HepG2 (cell line): ENCODE results near the gene SAMD13. TPM values are rescaled to one million over a fixed set of nuclear protein-coding genes. Genes with fewer than 3 reads are reported as not detected.

ENCODE experiments used
- ELF1 ChIP-seq: sonication (generic); formaldehyde crosslinking; IDR thresholded peaks from 2 replicates; pipeline ENCODE4 v1.4.0; 2020; ENCODE audit warnings: missing genetic modification reagents
- FIP1L1 ChIP-seq: fragments of 200-400 bp; formaldehyde crosslinking; IDR thresholded peaks from 2 replicates; pipeline ENCODE4 v1.6.1; 2018; ENCODE audit warnings: low read depth, mild to moderate bottlenecking, low read length, moderate library complexity, borderline replicate concordance; ENCODE audit not compliant: insufficient read depth
- IRF2 ChIP-seq: IDR thresholded peaks from 2 replicates; pipeline ENCODE4 v1.6.1; 2018; ENCODE audit warnings: missing genetic modification reagents, missing compliant biosample characterization
- MIXL1 ChIP-seq: IDR thresholded peaks from 2 replicates; pipeline ENCODE4 v1.6.1; 2016
- NBN ChIP-seq: fragments of 450-650 bp; conservative IDR thresholded peaks from 2 replicates; pipeline ENCODE4 v1.6.1; 2017
- NFIB ChIP-seq: sonication (generic); formaldehyde crosslinking; IDR thresholded peaks from 2 replicates; pipeline ENCODE4 v1.9.0; 2021; ENCODE audit warnings: missing genetic modification reagents, mild to moderate bottlenecking, borderline replicate concordance
- PAF1 ChIP-seq: IDR thresholded peaks from 2 replicates; pipeline ENCODE4 v1.6.1; 2016; ENCODE audit warnings: missing genetic modification reagents, missing compliant biosample characterization
- SMAD3 ChIP-seq: sonication (generic); formaldehyde crosslinking; IDR thresholded peaks from 2 replicates; pipeline ENCODE4 v1.4.0; 2020; ENCODE audit warnings: missing genetic modification reagents
- TSC22D2 ChIP-seq: sonication (generic); formaldehyde crosslinking; IDR thresholded peaks from 2 replicates; pipeline ENCODE4 v1.5.1; 2020; ENCODE audit warnings: missing genetic modification reagents, mild to moderate bottlenecking, borderline replicate concordance
- ZNF12 ChIP-seq: sonication (generic); formaldehyde crosslinking; IDR thresholded peaks from 2 replicates; pipeline ENCODE4 v1.5.0; 2020; ENCODE audit warnings: missing genetic modification reagents
- ZNF557 ChIP-seq: sonication (generic); formaldehyde crosslinking; IDR thresholded peaks from 2 replicates; pipeline ENCODE4 v1.4.0; 2020; ENCODE audit warnings: missing genetic modification reagents
- ZNF569 ChIP-seq: sonication (generic); formaldehyde crosslinking; IDR thresholded peaks from 2 replicates; pipeline ENCODE4 v1.5.0; 2020; ENCODE audit warnings: mild to moderate bottlenecking, missing genetic modification reagents, moderate library complexity, borderline replicate concordance
- ZNF577 ChIP-seq: sonication (generic); formaldehyde crosslinking; IDR thresholded peaks from 2 replicates; pipeline ENCODE4 v1.4.0; 2020; ENCODE audit warnings: mild to moderate bottlenecking, low read depth, missing genetic modification reagents, borderline replicate concordance
- ZNF782 ChIP-seq: sonication (generic); formaldehyde crosslinking; IDR thresholded peaks from 2 replicates; pipeline ENCODE4 v1.4.0; 2020; ENCODE audit warnings: missing genetic modification reagents, mild to moderate bottlenecking, borderline replicate concordance
- polyA plus RNA-seq, 8 experiments: library from polyadenylated mRNA; depleted of rRNA in 3 of 8; stranded (reverse) in 7 of 8; unstranded in 1 of 8; fragments of >200 nt; fragmentation: Illumina TruSeq in 4 of 8; extraction: Trizol in 4 of 8; gene quantifications; 2 replicates each; pipeline versions ENCODE4 v1.2.1 to v1.2.3, GENCODE V29; 2011 to 2016; ENCODE audit warnings: low read depth in 4 of 8, missing spikeins in 1 of 8, mixed read lengths in 1 of 8; ENCODE audit not compliant: insufficient read depth in 1 of 8
- total RNA-seq, 5 experiments: library from RNA; depleted of rRNA; stranded (reverse); fragments of >200 nt; fragmentation: Illumina TruSeq; extraction: Trizol; gene quantifications; 2 replicates each; pipeline ENCODE4 v1.2.3, GENCODE V29; 2016; ENCODE audit warnings: low read depth in 1 of 5
- TF ChIP-seq, protein P1 (sequence below): sonication (generic); formaldehyde crosslinking; IDR thresholded peaks from one replicate; pipeline ENCODE4 v1.5.1; 2020; ENCODE audit warnings: mild to moderate bottlenecking, missing genetic modification reagents; ENCODE audit errors: not compliant biosample characterization
- TF ChIP-seq, protein P2 (sequence below): sonication (generic); formaldehyde crosslinking; IDR thresholded peaks from 2 replicates; pipeline ENCODE4 v1.5.0; 2020; ENCODE audit warnings: missing genetic modification reagents, mild to moderate bottlenecking, borderline replicate concordance
- TF ChIP-seq, protein P3 (sequence below): sonication (generic); formaldehyde crosslinking; IDR thresholded peaks from 2 replicates; pipeline ENCODE4 v1.8.1; 2023; ENCODE audit warnings: mild to moderate bottlenecking, moderate library complexity, missing genetic modification reagents
- TF ChIP-seq, protein P4 (sequence below): IDR thresholded peaks from 2 replicates; pipeline ENCODE4 v1.6.1; 2016

SAMD13 gene
- total and polyA plus RNA-seq, 2 of the 13 experiments (the other 11 are each of a cell fraction or from before 2014, with no cell fraction given) = 0.09 to 0.18 TPM

- TF ChIP-seq, protein P1, sequence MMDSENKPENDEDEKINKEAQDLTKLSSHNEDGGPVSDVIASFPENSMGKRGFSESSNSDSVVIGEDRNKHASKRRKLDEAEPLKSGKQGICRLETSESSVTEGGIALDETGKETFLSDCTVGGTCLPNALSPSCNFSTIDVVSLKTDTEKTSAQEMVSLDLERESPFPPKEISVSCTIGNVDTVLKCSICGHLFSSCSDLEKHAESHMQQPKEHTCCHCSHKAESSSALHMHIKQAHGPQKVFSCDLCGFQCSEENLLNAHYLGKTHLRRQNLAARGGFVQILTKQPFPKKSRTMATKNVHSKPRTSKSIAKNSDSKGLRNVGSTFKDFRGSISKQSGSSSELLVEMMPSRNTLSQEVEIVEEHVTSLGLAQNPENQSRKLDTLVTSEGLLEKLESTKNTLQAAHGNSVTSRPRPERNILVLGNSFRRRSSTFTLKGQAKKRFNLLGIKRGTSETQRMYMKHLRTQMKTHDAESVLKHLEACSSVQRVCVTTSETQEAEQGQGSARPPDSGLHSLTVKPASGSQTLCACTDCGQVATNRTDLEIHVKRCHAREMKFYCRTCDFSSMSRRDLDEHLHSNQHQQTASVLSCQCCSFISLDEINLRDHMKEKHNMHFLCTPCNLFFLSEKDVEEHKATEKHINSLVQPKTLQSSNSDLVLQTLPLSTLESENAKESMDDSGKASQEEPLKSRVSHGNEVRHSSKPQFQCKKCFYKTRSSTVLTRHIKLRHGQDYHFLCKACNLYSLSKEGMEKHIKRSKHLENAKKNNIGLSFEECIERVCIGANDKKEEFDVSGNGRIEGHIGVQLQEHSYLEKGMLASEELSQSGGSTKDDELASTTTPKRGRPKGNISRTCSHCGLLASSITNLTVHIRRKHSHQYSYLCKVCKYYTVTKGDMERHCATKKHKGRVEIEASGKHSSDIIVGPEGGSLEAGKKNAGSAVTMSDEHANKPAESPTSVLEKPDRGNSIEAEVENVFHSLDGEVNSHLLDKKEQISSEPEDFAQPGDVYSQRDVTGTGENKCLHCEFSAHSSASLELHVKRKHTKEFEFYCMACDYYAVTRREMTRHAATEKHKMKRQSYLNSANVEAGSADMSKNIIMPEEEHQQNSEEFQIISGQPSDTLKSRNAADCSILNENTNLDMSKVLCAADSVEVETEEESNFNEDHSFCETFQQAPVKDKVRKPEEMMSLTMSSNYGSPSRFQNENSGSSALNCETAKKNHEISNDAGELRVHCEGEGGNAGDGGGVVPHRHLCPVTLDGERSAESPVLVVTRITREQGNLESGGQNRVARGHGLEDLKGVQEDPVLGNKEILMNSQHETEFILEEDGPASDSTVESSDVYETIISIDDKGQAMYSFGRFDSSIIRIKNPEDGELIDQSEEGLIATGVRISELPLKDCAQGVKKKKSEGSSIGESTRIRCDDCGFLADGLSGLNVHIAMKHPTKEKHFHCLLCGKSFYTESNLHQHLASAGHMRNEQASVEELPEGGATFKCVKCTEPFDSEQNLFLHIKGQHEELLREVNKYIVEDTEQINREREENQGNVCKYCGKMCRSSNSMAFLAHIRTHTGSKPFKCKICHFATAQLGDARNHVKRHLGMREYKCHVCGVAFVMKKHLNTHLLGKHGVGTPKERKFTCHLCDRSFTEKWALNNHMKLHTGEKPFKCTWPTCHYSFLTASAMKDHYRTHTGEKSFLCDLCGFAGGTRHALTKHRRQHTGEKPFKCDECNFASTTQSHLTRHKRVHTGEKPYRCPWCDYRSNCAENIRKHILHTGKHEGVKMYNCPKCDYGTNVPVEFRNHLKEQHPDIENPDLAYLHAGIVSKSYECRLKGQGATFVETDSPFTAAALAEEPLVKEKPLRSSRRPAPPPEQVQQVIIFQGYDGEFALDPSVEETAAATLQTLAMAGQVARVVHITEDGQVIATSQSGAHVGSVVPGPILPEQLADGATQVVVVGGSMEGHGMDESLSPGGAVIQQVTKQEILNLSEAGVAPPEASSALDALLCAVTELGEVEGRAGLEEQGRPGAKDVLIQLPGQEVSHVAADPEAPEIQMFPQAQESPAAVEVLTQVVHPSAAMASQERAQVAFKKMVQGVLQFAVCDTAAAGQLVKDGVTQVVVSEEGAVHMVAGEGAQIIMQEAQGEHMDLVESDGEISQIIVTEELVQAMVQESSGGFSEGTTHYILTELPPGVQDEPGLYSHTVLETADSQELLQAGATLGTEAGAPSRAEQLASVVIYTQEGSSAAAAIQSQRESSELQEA (CRISPR knock-in tag) = no peak
- TF ChIP-seq TSC22D2 (CRISPR knock-in tag) (no peak), NBN (no peak), ZNF782 (no peak), ZNF12 (no peak), SMAD3 (no peak), ELF1 (no peak), FIP1L1 (no peak), IRF2 (CRISPR knock-in tag) (no peak), NFIB (no peak), ZNF557 (no peak), PAF1 (no peak), ZNF577 (CRISPR knock-in tag) (no peak), MIXL1 (CRISPR knock-in tag) (no peak), ZNF569 (CRISPR knock-in tag) (no peak)
- TF ChIP-seq, protein P2, sequence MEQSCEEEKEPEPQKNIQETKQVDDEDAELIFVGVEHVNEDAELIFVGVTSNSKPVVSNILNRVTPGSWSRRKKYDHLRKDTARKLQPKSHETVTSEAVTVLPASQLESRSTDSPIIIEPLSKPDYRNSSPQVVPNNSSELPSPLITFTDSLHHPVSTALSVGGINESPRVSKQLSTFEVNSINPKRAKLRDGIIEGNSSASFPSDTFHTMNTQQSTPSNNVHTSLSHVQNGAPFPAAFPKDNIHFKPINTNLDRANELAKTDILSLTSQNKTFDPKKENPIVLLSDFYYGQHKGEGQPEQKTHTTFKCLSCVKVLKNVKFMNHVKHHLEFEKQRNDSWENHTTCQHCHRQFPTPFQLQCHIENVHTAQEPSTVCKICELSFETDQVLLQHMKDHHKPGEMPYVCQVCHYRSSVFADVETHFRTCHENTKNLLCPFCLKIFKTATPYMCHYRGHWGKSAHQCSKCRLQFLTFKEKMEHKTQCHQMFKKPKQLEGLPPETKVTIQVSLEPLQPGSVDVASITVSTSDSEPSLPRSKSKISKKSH = no peak
- TF ChIP-seq, protein P3, sequence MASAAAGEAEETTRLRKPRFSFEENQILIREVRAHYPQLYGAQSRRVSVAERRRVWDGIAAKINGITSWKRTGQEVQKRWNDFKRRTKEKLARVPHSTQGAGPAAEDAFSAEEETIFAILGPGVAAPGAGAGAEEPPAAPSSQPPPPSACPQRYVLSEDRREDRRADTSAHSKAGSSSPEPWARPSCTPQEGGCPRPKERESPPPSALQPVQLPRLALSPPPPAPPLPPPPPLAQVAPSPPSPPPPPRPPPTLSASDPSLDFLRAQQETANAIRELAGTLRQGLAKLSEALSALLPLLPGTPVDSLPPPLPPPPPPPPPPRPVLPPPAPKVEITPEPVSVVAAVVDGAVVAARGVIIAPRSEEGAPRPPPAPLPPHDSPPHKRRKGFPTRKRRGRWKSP (CRISPR knock-in tag) = no peak
- TF ChIP-seq, protein P4, sequence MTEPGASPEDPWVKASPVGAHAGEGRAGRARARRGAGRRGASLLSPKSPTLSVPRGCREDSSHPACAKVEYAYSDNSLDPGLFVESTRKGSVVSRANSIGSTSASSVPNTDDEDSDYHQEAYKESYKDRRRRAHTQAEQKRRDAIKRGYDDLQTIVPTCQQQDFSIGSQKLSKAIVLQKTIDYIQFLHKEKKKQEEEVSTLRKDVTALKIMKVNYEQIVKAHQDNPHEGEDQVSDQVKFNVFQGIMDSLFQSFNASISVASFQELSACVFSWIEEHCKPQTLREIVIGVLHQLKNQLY (CRISPR knock-in tag) = no peak
- TF ChIP-seq, all 625 proteins: peak for 0
These were observed 52.2 kb downstream of the SAMD13 start (continued) for GRCh38 chr1:84353695-84354094.
